K562 (cell line): ENCODE results near the gene DPH2. TPM values are rescaled to one million over a fixed set of nuclear protein-coding genes. Genes with fewer than 3 reads are reported as not detected.

ENCODE experiments used
- ARID1B ChIP-seq: fragments of 450-650 bp; IDR thresholded peaks from 2 replicates; pipeline ENCODE4 v1.6.1; 2016; ENCODE audit warnings: antibody characterized with exemption, mild to moderate bottlenecking, inconsistent platforms
- COPS2 ChIP-seq: fragments of 450-650 bp; conservative IDR thresholded peaks from 2 replicates; pipeline ENCODE4 v1.6.1; 2016; ENCODE audit warnings: mild to moderate bottlenecking, moderate library complexity
- JUND ChIP-seq, 2 experiments: IDR thresholded peaks; 2 replicates in 1 of 2; 3 replicates in 1 of 2; pipeline ENCODE4 v1.6.1; 2011; ENCODE audit warnings: borderline replicate concordance in 2 of 2, low read depth in 2 of 2, low read length in 2 of 2, improper control_type of control experiment in 1 of 2, missing biosample characterization in 1 of 2, missing genetic modification characterization in 1 of 2, missing genetic modification reagents in 1 of 2
- KAT8 ChIP-seq: fragments of 450-650 bp; IDR thresholded peaks from 2 replicates; pipeline ENCODE4 v1.6.1; 2016; ENCODE audit warnings: low read depth, mild to moderate bottlenecking
- NR2F6 ChIP-seq: fragments of 450-650 bp; formaldehyde crosslinking; IDR thresholded peaks from 2 replicates; pipeline ENCODE4 v1.4.0; 2020; ENCODE audit warnings: mild to moderate bottlenecking
- NR3C1 ChIP-seq: sonication (generic); formaldehyde crosslinking; IDR thresholded peaks from 2 replicates; pipeline ENCODE4 v1.8.1; 2022; ENCODE audit warnings: missing genetic modification reagents
- NRF1 ChIP-seq, 2 experiments: fragments of 450-650 bp; IDR thresholded peaks in 1 of 2; conservative IDR thresholded peaks in 1 of 2; 2 replicates each; pipeline ENCODE4 v1.6.1; 2014; ENCODE audit warnings: mild to moderate bottlenecking in 2 of 2
- PBX2 ChIP-seq, 2 experiments: IDR thresholded peaks in 1 of 2; conservative IDR thresholded peaks in 1 of 2; 2 replicates each; pipeline ENCODE4 v1.6.1; 2016; ENCODE audit warnings: low read depth in 2 of 2, mild to moderate bottlenecking in 1 of 2, missing compliant biosample characterization in 1 of 2, missing genetic modification characterization in 1 of 2, moderate library complexity in 1 of 2
- TAF15 ChIP-seq: fragments of 200-400 bp; formaldehyde crosslinking; IDR thresholded peaks from 2 replicates; pipeline ENCODE4 v1.6.1; 2017; ENCODE audit warnings: mild to moderate bottlenecking, low read depth, low read length, moderate library complexity
- TAL1 ChIP-seq: fragments of 450-650 bp; IDR thresholded peaks from 2 replicates; pipeline ENCODE4 v1.6.1; 2016; ENCODE audit warnings: mild to moderate bottlenecking
- ZFP30 ChIP-seq: fragments of 250-450 bp; sonication (Bioruptor Pico); IDR thresholded peaks from 2 replicates; pipeline ENCODE4 v1.8.0; 2022; ENCODE audit warnings: moderate library complexity, mild to moderate bottlenecking, inconsistent platforms, borderline replicate concordance
- ZNF311 ChIP-seq: fragments of 250-450 bp; sonication (Bioruptor Pico); IDR thresholded peaks from 2 replicates; pipeline ENCODE4 v1.4.0; 2020; ENCODE audit warnings: mild to moderate bottlenecking, moderate library complexity
- ZNF583 ChIP-seq: fragments of 250-450 bp; sonication (Bioruptor Pico); IDR thresholded peaks from 2 replicates; pipeline ENCODE4 v1.4.0; 2020
- ZNF639 ChIP-seq, 2 experiments: fragments of 200-800 bp in 1 of 2; sonication (Bioruptor generic) in 1 of 2; sonication (generic) in 1 of 2; formaldehyde crosslinking in 1 of 2; IDR thresholded peaks in 1 of 2; conservative IDR thresholded peaks in 1 of 2; 2 replicates each; pipeline versions ENCODE4 v1.5.0 to v1.6.1; 2016 to 2020; ENCODE audit warnings: missing compliant biosample characterization in 1 of 2, missing genetic modification characterization in 1 of 2, missing genetic modification reagents in 1 of 2
- polyA plus RNA-seq, 8 experiments: library from polyadenylated mRNA; depleted of rRNA in 4 of 8; stranded (reverse) in 5 of 8; unstranded in 3 of 8; fragments of >200 nt; fragmentation: Nextera tagmentation in 2 of 8; fragmentation: Illumina TruSeq in 1 of 8; extraction: Ambion mirVana in 2 of 8; extraction: Trizol in 1 of 8; gene quantifications; 2 replicates each; pipeline versions ENCODE4 v1.2.1 to v1.2.3, GENCODE V29; 2011 to 2014; ENCODE audit warnings: inconsistent platforms in 1 of 8, missing spikeins in 1 of 8
- total RNA-seq, 7 experiments: library from RNA; depleted of rRNA in 6 of 7; stranded (reverse); fragments of >200 nt in 6 of 7; fragmentation: Illumina TruSeq in 2 of 7; extraction: Trizol in 2 of 7; gene quantifications; 2 replicates each; pipeline versions ENCODE4 v1.2.1 to v1.2.3, GENCODE V29; 2011 to 2021; ENCODE audit warnings: low replicate concordance in 1 of 7

Gene DPH2
- total and polyA plus RNA-seq, 9 of the 15 experiments (the other 6 are each of a cell fraction or from before 2014, with no cell fraction given), result 17.9 to 94.1 (median 68.1) TPM

- TF ChIP-seq JUND (IDR thresholded peaks at IDR 0.05; ENCODE audit: borderline replicate concordance, low read depth, low read length) (0 out of 2 replicates have a peak, but pooled peaks have one; percentile 31), JUND (tag; IDR thresholded peaks at IDR 0.05; ENCODE audit: borderline replicate concordance, low read depth, low read length) (no peak), TAL1 (no peak), ZNF583 (no peak), NR2F6 (CRISPR knock-in tag) (no peak), ZNF311 (CRISPR knock-in tag) (no peak), COPS2 (no peak), NR3C1 (0 out of 2 replicates have a peak, but pooled peaks have one; percentile 37), TAF15 (no peak), ZNF639 (CRISPR knock-in tag; conservative IDR thresholded peaks at IDR 0.05 in 1 of 2, IDR thresholded peaks at IDR 0.05 in 1 of 2) (peak in 1 of 2 experiments; percentile 63; a peak in 2 of 4 replicates), PBX2 (CRISPR knock-in tag; IDR thresholded peaks at IDR 0.05; ENCODE audit: low read depth) (no peak), PBX2 (tag; conservative IDR thresholded peaks at IDR 0.05; ENCODE audit: low read depth) (0 out of 2 replicates have a peak, but pooled peaks have one; percentile 10), ARID1B (0 out of 2 replicates have a peak, but pooled peaks have one; percentile 49), NRF1 (conservative IDR thresholded peaks at IDR 0.05 in 1 of 2, IDR thresholded peaks at IDR 0.05 in 1 of 2) (peak; percentile 67 to 70; a peak in 3 of 4 replicates), KAT8 (no peak), ZFP30 (CRISPR knock-in tag) (no peak)
These were observed 5.6 kb downstream of the DPH2 start (continued) for GRCh38 chr1:43975249-43975961.
